Liver (tissue), 3 donors: ENCODE results near the gene CREB5.

ENCODE experiments used
- FOXA1 ChIP-seq: IDR thresholded peaks from 2 replicates; pipeline ENCODE4 v1.6.1; 2016; ENCODE audit warnings: antibody characterized with exemption
- GABPA ChIP-seq, 2 donors: IDR thresholded peaks in 1 of 2; conservative IDR thresholded peaks in 1 of 2; 2 replicates each; pipeline ENCODE4 v1.6.1; 2016; ENCODE audit warnings: antibody characterized with exemption in 2 of 2, mild to moderate bottlenecking in 1 of 2, moderate library complexity in 1 of 2
- RAD21 ChIP-seq, 2 donors: IDR thresholded peaks; 2 replicates each; pipeline ENCODE4 v1.6.1; 2016; ENCODE audit warnings: antibody characterized with exemption in 2 of 2, mild to moderate bottlenecking in 2 of 2
- TAF1 ChIP-seq: conservative IDR thresholded peaks from 2 replicates; pipeline ENCODE4 v1.6.1; 2016; ENCODE audit warnings: antibody characterized with exemption, mild to moderate bottlenecking
- YY1 ChIP-seq: IDR thresholded peaks from 2 replicates; pipeline ENCODE4 v1.6.1; 2016; ENCODE audit warnings: antibody characterized with exemption, mild to moderate bottlenecking
- TF ChIP-seq, protein P1 (sequence below): fragments of 150-350 bp; IDR thresholded peaks from 2 replicates; pipeline ENCODE4 v1.5.1; 2017; ENCODE audit warnings: improper control_type of control experiment, low read depth, low read length; ENCODE audit not compliant: missing input control
- TF ChIP-seq, protein P2 (sequence below): IDR thresholded peaks from 2 replicates; pipeline ENCODE4 v1.6.1; 2016; ENCODE audit warnings: antibody characterized with exemption
- TF ChIP-seq, protein P3 (sequence below): IDR thresholded peaks from 2 replicates; pipeline ENCODE4 v1.6.1; 2016; ENCODE audit warnings: antibody characterized with exemption
- donor health status: healthy.
- donor health status: healthy.

DNA sequence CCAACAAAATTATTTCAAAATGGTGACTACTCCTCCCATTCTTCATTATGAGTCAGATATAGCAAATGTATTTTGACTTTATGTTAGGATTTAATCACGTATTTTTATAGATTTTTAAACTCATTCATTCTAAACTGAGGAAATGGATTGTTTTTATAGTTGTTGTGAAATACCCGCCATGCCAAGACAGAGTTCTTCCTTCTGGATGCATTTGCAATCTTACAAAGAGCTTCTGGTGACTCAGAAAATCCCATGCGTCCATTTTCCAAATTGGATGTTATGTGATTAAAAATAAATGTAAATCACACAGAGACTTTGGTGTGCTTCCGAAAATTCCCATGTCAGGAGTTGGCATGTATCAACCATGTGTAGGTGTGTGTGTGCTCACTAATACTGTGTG, 366.5 kb downstream of the CREB5 start:
- TF ChIP-seq, protein P1, sequence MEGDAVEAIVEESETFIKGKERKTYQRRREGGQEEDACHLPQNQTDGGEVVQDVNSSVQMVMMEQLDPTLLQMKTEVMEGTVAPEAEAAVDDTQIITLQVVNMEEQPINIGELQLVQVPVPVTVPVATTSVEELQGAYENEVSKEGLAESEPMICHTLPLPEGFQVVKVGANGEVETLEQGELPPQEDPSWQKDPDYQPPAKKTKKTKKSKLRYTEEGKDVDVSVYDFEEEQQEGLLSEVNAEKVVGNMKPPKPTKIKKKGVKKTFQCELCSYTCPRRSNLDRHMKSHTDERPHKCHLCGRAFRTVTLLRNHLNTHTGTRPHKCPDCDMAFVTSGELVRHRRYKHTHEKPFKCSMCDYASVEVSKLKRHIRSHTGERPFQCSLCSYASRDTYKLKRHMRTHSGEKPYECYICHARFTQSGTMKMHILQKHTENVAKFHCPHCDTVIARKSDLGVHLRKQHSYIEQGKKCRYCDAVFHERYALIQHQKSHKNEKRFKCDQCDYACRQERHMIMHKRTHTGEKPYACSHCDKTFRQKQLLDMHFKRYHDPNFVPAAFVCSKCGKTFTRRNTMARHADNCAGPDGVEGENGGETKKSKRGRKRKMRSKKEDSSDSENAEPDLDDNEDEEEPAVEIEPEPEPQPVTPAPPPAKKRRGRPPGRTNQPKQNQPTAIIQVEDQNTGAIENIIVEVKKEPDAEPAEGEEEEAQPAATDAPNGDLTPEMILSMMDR = no peak
- TF ChIP-seq TAF1 (no peak), YY1 (no peak), FOXA1 (no peak), RAD21 (IDR thresholded peaks at IDR 0.05) (no peak), GABPA (IDR thresholded peaks at IDR 0.05 in 1 of 2, conservative IDR thresholded peaks at IDR 0.05 in 1 of 2) (no peak)
- TF ChIP-seq, protein P2, sequence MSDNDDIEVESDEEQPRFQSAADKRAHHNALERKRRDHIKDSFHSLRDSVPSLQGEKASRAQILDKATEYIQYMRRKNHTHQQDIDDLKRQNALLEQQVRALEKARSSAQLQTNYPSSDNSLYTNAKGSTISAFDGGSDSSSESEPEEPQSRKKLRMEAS = no peak
- TF ChIP-seq, protein P3, sequence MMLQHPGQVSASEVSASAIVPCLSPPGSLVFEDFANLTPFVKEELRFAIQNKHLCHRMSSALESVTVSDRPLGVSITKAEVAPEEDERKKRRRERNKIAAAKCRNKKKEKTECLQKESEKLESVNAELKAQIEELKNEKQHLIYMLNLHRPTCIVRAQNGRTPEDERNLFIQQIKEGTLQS = no peak
